IPS-20b (cell line): ENCODE data around the gene UNK.

Source experiments
- H3K27ac ChIP-seq: one replicate; pipeline ENCODE4 v1.5.1; 2013; ENCODE audit warnings: low read length
- H3K27me3 ChIP-seq: 2 replicates; pipeline ENCODE4 v1.6.1; 2013; ENCODE audit warnings: mild to moderate bottlenecking, low read length, inconsistent platforms; ENCODE audit not compliant: insufficient read depth
- H3K36me3 ChIP-seq: 2 replicates; pipeline ENCODE4 v1.6.1; 2013; ENCODE audit warnings: low read depth, mild to moderate bottlenecking, inconsistent platforms, low read length, moderate library complexity; ENCODE audit not compliant: insufficient read depth
- H3K4me1 ChIP-seq: 2 replicates; pipeline ENCODE4 v1.6.1; 2013; ENCODE audit warnings: mild to moderate bottlenecking, control low read depth, inconsistent platforms, low read length, moderate library complexity; ENCODE audit not compliant: insufficient read depth
- H3K4me3 ChIP-seq: 2 replicates; pipeline ENCODE4 v1.5.1; 2013; ENCODE audit warnings: mild to moderate bottlenecking, low read length, inconsistent platforms
- H3K9ac ChIP-seq: 2 replicates; pipeline ENCODE4 v1.6.1; 2013; ENCODE audit warnings: low read depth, mild to moderate bottlenecking, inconsistent platforms, low read length, moderate library complexity
- H3K9me3 ChIP-seq: 2 replicates; pipeline ENCODE4 v1.6.1; 2013; ENCODE audit warnings: mild to moderate bottlenecking, low read depth, low read length, inconsistent platforms; ENCODE audit not compliant: insufficient read depth

The UNK gene

DNA sequence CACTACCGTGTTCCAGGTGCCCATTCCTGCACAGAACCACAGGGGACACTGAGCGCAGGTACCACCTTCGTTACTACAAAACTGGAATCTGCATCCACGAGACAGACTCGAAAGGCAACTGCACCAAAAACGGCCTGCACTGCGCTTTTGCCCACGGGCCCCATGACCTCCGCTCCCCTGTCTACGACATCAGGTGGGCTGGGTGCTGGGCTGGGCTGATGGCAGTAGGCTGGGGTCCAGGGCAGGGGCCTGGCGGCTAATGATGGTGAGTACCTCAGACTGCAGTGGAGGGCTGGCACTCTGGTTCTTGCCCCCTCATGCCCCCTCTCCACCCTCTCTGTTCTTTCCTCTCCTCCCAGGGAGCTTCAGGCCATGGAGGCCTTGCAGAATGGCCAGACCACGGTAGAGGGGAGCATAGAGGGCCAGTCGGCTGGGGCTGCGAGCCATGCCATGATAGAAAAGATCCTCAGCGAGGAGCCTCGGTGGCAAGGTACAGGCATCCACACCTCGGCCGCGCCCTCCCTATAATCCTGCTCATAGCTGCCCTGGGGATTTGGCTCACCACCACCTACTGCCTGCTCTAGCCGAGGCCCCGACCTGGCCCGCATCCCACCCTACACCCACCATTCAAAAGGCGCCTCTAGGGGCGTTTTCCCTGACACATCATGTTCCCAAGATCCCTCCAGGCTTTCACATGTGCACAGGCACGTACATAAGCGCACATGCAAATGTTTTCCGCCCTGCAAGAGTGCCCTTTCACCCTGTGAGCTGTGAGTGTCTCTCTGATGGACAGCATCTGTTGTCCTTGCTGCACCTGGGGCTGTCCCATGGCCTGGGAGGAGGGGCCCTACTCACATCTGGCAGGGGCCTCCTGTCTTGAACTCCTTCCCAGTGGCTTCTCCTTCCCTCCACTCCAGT is 27.7 kb downstream of the UNK start:
- no peak overlapping the region for H3K4me3 ChIP-seq
- H3K4me1 ChIP-seq, result no peaks in the 10 kb centered on the region
- no peaks in the 10 kb centered on the region for H3K27me3 ChIP-seq
- no peak overlapping the region for H3K9ac ChIP-seq
- no peak overlapping the region for H3K27ac ChIP-seq
- no peaks in the 10 kb centered on the region for H3K9me3 ChIP-seq
- peaks cover 71% of the 10 kb centered on the region for H3K36me3 ChIP-seq

DNA sequence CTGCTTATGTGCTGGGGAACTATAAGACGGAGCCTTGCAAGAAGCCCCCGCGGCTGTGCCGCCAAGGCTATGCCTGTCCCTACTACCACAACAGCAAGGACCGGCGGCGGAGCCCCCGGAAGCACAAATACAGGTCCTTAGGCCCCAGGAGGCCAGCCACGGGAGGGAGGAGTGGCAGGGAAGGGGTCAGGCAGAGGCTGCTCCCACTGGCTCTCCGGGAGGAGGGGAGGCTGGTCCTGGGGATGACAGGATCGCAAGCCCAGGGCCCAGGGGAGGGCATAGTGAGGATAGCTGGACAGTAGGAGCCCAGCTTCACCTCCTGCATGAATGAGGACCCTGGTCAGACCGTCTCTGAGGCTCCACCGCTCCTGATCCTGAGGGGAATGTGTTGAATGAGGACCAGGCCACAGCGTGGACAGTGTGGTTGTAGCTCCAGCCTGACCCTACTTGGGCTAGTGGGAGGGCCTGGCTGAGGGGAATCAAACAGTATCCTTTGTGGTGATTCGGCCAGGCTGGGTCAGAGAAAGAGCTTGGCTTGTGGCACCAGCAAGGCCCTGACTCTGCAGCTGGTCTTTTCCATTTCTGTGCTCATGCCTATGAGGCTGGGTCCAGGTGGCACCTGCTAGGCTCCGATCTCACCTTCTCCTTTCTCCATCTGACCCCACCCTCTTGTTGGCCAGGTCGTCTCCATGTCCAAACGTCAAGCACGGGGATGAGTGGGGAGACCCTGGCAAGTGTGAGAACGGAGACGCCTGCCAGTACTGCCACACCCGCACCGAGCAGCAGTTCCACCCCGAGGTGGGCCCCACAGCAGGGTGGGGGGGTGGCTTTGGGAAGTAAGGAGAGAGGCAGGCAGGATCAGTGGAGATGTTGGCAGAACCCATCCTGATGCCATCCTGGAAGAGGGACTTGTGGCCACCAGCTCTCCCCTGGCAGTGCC is 28.7 kb downstream of the UNK start:
- H3K9me3 ChIP-seq, result no peaks in the 10 kb centered on the region
- peaks cover 81% of the 10 kb centered on the region for H3K36me3 ChIP-seq
- H3K4me1 ChIP-seq, result no peaks in the 10 kb centered on the region
- no peaks in the 10 kb centered on the region for H3K27me3 ChIP-seq
- H3K4me3 ChIP-seq, result no peak overlapping the region
- H3K9ac ChIP-seq, result no peak overlapping the region
- no peak overlapping the region for H3K27ac ChIP-seq

DNA sequence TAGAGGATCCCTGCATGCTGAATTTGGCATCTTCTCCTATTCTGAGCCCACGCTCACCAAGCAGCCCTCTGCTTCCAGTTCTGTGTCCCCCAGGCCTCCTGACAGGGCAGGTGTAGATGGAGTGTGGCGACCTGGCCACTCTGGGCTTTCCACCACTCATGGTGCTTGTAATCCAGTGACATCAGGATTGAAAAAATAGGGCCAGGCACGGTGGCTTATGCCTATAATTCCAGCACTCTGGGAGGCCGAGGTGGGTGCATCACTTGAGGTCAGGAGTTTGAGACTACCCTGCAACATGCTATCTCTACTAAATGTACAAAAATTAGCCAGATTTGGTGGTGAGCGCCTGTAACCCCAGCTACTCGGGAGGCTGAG is 29.4 kb downstream of the UNK start:
- Histone ChIP-seq H3K27ac (no peak overlapping the region), H3K36me3 (peaks cover 87% of the 10 kb centered on the region)

DNA sequence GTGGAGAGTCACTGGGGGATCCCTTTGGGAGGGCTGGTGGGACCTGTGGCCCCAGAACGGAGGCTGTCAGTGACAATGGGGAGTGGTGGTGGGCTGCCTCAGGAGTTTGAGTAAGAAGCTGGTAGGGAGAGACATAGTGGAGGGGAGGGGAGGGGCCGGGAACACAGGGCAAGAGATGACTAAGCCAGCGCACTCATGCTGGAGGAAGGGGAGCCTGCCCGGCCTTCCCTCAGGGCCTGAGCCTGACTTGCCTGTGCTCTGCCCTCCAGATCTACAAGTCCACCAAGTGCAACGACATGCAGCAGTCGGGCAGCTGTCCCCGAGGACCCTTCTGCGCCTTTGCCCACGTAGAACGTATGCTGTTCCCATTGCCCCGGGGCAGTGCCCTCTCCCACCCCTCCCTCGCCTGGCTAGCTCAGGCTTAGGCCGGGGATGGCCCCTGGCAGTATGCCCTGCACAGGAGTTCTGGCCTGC is 30.3 kb downstream of the UNK start:
- H3K36me3 ChIP-seq, result peaks cover 91% of the 10 kb centered on the region
- no peak overlapping the region for H3K9ac ChIP-seq
- no peaks in the 10 kb centered on the region for H3K27me3 ChIP-seq
- H3K4me3 ChIP-seq, result no peak overlapping the region
- no peak overlapping the region for H3K27ac ChIP-seq
- H3K4me1 ChIP-seq, result no peaks in the 10 kb centered on the region
- no peaks in the 10 kb centered on the region for H3K9me3 ChIP-seq

More for the DNA sequence above, 29.4 kb downstream of the UNK start:
- H3K9me3 ChIP-seq, result no peaks in the 10 kb centered on the region
- H3K4me1 ChIP-seq, result no peaks in the 10 kb centered on the region
- H3K4me3 ChIP-seq, result no peak overlapping the region
- H3K9ac ChIP-seq, result no peak overlapping the region
- H3K27me3 ChIP-seq, result no peaks in the 10 kb centered on the region

DNA sequence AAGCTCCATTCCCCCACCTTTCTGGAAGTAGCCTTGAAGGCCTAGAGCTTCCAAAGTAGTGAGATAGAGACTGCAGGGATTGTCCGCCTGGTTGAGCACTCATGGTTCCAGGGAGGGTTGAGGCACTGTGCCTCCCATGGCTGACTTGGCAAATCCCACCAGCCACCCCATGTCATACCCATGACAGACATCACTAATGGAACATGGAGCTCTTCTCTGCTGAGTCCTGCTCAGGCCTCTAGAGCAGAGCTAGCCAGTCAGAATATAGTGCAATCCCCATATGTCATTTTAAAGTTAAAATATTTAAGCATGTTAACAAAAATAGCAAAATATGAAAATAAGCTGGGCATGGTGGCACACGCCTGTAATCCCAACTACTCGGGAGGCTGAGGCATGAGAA is 30.8 kb downstream of the UNK start:
- no peak overlapping the region for H3K9ac ChIP-seq
- no peak overlapping the region for H3K4me3 ChIP-seq
- no peaks in the 10 kb centered on the region for H3K27me3 ChIP-seq
- no peak overlapping the region for H3K27ac ChIP-seq
- no peaks in the 10 kb centered on the region for H3K4me1 ChIP-seq
- H3K36me3 ChIP-seq, result peaks cover 92% of the 10 kb centered on the region
- H3K9me3 ChIP-seq, result no peaks in the 10 kb centered on the region

DNA sequence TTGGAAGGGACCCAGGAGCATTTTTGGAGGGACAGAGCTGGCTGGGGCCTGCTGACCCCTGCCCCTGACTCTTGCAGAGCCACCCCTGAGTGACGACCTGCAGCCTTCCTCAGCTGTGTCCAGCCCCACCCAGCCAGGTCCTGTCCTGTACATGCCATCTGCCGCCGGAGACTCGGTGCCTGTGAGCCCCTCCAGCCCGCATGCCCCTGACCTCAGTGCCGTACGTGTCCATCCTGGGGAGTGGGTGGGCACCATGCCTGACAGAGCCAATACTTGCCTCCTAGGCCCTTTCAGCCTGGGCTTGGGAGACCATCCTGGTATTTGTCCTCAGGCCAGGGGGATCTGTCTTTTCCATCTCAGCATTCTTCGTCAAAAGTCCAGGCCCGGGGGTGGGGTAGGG is 32.1 kb downstream of the UNK start:
- H3K4me3 ChIP-seq, result no peak overlapping the region
- no peak overlapping the region for H3K27ac ChIP-seq
- H3K9ac ChIP-seq, result no peak overlapping the region
- H3K9me3 ChIP-seq, result no peaks in the 10 kb centered on the region
- H3K36me3 ChIP-seq, result peaks cover 98% of the 10 kb centered on the region
- H3K4me1 ChIP-seq, result no peaks in the 10 kb centered on the region
- no peaks in the 10 kb centered on the region for H3K27me3 ChIP-seq

DNA sequence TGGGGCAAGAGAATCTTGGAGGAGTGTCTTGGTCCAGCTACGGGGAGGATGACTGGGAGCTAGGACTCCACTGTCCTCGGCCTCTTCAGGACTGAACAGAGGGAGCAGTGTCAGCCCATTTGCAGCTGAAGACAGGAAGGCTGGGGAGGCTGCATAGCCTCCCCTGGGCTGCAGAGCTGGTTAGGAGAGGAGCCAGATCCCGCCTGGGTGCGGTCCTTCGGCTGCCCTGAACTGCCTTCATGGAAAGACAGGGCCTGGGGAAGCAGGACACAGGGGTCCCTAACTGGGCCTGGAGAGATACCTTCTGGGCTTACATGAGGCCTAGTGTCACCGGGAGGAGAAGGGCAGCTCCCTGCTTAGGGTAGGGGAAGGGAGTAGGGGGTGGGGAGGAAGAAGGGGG is 33.0 kb downstream of the UNK start:
- H3K9ac ChIP-seq, result no peak overlapping the region
- no peak overlapping the region for H3K4me3 ChIP-seq
- H3K27ac ChIP-seq, result no peak overlapping the region
- H3K36me3 ChIP-seq, result peaks cover 96% of the 10 kb centered on the region
- H3K4me1 ChIP-seq, result no peaks in the 10 kb centered on the region
- no peaks in the 10 kb centered on the region for H3K9me3 ChIP-seq
- H3K27me3 ChIP-seq, result no peaks in the 10 kb centered on the region

DNA sequence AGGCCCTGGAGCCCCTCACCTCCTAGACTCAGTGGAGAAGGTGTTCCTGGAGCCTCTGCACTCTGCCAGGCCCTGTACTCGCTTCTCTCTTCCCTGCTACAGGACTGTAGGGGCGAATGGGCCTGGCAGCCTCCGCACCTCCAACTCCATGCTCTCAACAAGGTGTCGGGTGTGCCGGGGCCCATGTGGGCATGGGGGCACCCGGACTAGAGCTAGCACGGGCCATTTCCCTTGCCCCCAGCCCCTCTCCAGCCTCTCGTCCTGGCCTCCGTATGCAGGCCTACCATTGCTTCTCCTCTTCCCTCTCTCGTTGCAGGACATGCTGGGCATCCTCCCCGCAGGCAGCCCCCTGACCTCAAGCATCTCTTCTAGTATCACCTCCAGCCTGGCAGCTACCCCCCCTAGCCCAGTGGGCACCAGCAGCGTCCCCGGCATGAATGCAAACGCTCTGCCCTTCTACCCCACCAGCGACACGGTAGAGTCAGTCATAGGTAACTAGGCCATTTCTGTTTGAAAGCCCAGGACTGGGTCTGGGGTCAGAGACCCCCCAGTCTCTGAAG is 33.8 kb downstream of the UNK start:
- Histone ChIP-seq H3K27ac (no peak overlapping the region), H3K9ac (no peak overlapping the region)

DNA sequence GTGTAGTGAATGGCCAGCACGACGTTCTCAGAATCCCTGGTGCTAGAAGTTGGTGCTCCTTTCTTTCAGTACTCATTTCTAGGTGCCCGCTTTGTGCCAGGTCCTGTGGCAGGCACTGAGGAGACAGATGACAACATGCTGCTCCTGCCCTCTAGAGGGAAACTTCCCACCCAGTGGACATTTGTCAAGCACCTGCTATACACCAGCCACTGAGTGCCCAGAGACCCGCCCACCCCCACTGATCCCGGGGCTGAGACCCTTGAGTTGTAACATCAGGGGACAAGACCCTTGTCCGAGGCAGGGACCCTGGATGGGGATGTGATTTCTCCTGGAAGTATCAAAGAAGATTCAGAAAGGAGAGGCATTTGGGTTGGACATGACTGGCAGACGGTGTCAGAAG is 34.5 kb downstream of the UNK start:
- H3K4me1 ChIP-seq, result no peaks in the 10 kb centered on the region
- no peaks in the 10 kb centered on the region for H3K27me3 ChIP-seq
- no peak overlapping the region for H3K9ac ChIP-seq
- H3K9me3 ChIP-seq, result no peaks in the 10 kb centered on the region
- peaks cover 94% of the 10 kb centered on the region for H3K36me3 ChIP-seq
- H3K27ac ChIP-seq, result no peak overlapping the region
- H3K4me3 ChIP-seq, result no peak overlapping the region

More for the DNA sequence above, 33.8 kb downstream of the UNK start:
- Histone ChIP-seq H3K9me3 (no peaks in the 10 kb centered on the region), H3K4me3 (no peak overlapping the region), H3K36me3 (peaks cover 94% of the 10 kb centered on the region), H3K27me3 (no peaks in the 10 kb centered on the region), H3K4me1 (no peaks in the 10 kb centered on the region)

DNA sequence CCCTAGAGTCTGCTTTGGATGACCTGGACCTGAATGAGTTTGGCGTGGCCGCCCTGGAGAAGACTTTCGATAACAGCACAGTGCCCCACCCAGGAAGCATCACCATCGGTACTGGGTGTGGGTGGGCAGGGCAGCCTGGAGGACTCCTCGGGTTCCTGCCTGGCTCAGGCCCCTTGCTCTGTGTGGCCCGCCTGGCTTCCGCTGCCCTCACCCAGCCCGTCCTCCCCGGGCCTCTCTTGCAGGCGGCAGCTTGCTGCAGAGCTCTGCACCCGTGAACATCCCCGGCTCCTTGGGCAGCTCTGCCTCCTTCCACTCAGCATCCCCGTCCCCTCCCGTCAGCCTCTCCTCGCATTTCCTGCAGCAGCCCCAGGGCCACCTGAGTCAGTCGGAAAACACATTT is 35.1 kb downstream of the UNK start:
- Histone ChIP-seq H3K36me3 (peaks cover 93% of the 10 kb centered on the region), H3K27me3 (no peaks in the 10 kb centered on the region), H3K9me3 (no peaks in the 10 kb centered on the region), H3K27ac (no peak overlapping the region), H3K9ac (no peak overlapping the region), H3K4me3 (no peak overlapping the region), H3K4me1 (no peaks in the 10 kb centered on the region)
